GM21390 (cell line): ENCODE results near the gene MSMB.

Source experiments
- ATAC-seq: cut with Tn5 transposase; IDR thresholded peaks from one replicate; pipeline ENCODE4 v1.9.1; 2021; ENCODE audit not compliant: unreplicated experiment

MSMB gene

GRCh38 chr10:46035923-46036849, 9.9 kb downstream of the MSMB start:
- no peak for ATAC-seq

DNA sequence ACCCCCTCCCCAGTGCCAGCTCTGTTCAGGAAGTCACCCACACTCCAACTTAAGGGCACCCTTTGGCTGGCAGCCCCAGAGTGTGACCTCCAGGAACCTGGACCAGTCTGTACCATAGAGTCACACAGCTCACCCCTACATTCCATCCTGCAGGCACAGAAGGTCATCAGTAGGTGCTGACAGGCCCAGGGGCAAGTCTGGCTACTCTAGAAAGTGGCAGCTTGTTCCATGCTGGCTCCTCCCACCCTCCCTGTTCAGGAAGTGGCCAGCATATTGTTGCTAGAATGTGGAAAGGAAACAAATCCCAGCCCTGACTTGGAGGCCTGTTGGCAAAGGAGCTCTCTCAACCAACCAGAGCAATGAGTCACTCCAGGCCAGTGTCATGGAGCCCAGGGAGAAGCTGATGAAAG, 12.5 kb downstream of the MSMB start:
- ATAC-seq, result no peak

GRCh38 chr10:46031648-46032532, 14.2 kb downstream of the MSMB start:
- ATAC-seq, result no peak

GRCh38 chr10:46030091-46030937, 15.8 kb downstream of the MSMB start, which contains the start of gene NCOA4:
TSS of gene NCOA4 (minus strand) at chr10:46030623. CDS start at chr10:46016680, 13,943 bp downstream.
- ATAC-seq, result peak; percentile 98

- no peak for ATAC-seq
Measured at GRCh38 chr10:46029461-46030030, 16.5 kb downstream of the MSMB start.

DNA sequence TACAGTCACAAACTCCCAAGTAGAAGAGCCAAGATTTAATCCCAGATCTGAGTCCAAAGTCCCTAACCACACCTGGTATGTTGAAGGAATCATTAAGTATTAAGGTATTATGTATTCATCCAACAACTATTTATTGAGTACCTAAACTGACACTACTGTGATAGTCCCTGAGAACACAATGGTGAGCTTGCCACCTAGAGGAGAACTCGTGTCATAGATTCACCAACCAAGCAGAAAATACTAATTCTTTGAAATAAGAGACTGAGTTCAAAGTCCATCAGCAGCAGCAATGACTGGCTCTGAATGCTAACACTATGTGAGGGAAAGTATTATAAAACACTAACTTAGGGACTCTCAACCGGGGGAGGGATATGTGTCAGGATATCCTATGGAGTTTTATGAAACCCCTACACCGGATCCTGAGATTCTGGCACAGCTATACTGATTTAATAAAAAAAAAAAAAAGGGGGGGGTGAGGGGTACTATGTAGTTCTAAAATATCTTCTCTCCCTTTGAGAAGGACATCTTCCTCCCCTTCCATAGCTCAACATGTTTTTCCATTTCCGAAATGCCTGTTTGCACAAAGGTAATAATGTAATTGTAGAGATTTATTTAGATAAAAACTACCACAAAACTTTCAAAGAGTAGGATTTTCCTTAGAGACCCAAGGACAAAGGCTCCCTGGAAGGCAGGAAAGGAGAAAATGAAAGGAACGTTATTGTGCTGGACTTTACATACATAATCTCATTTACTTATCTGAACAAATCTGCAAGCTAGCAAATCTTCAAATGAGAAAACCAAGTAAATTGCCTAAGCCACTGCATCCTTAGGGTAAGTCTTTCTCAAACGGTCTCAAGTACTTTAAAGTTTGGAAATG, 17.2 kb downstream of the MSMB start:
- ATAC-seq, result peak; percentile 36

GRCh38 chr10:46026106-46026505, 20.0 kb downstream of the MSMB start:
- ATAC-seq, result no peak

GRCh38 chr10:46025406-46025805, 20.7 kb downstream of the MSMB start:
- no peak for ATAC-seq

GRCh38 chr10:46024948-46025347, 21.1 kb downstream of the MSMB start:
- ATAC-seq, result no peak

DNA sequence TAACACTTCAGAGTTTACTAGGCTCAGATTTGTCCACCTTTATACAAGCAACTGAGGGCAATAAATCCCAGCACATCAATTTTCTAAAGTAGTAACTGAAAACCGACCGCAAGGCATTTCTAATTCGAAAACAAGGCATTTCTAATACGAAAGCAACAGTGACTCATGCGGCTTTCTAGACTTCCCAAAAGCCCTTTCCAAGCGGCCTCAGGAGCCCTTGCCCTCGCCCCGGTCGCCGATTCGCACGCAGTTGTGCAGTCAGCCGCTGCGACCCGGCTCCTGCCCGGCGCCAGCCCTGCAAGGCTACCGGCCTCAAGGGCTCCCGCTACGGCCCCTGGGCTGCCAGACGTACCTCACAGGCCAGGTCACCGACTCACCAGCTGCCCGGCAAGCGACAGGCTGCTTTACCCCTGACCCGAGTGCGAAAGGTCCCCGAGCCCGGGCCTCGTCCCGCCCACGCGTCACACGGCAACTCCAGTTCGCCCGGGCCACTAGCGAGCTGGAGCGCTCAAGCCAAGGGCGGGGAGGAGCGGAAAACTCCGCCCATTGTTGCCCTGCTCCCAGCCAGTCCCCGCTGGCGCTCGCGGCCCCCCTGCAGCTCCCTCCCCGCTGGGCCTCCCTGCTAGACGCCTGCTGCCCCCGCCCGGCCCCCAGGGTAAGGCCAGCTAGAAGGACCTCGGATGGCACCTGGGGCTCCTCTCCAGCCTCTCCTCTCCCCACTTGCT, 22.9 kb downstream of the MSMB start:
- ATAC-seq, result peak; percentile 95

- no peak for ATAC-seq
Measured at GRCh38 chr10:46020344-46020657, 25.8 kb downstream of the MSMB start.

- no peak for ATAC-seq
Measured at GRCh38 chr10:46019569-46020343, 26.3 kb downstream of the MSMB start.

DNA sequence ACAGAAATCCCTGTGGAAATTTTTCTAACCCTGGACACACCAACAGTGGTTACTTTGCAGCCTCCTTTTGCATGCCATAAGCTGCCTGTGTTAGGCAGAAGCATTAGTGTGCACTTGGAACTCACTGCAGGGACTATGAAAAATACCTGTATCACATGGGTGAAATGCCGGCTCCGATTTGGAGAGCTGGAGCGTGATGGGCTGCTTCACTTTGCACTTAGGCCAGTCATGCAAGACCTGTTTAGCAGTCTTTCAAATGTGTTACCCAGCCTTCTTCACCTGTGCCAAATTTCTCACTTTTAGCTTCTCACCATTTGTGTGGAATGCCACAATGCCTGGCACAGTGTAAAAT, 26.9 kb downstream of the MSMB start:
- ATAC-seq, result no peak

DNA sequence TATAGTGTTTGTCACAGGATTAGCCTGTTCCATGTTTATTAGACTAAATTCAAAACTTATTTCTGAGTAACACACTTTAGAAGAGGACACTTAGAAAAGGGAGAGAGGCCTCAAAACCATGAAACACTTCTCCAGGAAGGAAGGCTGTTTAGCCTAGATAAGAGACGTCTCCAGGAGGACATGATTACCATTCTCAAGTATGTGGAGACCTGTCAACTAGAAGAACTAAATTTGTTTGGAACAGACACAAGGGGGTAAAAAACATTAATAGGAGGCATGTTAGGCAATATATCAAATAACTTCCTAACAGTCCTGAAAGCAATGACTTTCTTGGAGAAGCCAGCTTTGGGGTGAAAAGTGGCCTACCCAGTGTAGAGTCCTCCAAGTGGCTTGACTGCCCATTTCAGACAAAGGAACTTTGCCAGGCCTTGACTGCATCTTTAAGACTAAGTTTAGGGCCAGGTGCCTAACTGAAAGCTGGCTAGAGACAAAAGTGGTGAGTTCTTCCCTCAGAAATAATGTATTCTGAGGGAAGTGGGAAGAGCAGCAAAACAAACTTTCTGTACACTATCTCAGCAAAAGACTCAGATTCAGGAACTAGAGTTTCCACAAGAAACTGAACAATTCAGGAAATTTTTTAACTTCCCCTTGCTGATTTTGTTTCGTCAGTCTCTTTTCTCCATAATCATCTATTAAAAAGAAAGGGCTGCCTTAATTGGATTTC, 27.5 kb downstream of the MSMB start:
- no peak for ATAC-seq

DNA sequence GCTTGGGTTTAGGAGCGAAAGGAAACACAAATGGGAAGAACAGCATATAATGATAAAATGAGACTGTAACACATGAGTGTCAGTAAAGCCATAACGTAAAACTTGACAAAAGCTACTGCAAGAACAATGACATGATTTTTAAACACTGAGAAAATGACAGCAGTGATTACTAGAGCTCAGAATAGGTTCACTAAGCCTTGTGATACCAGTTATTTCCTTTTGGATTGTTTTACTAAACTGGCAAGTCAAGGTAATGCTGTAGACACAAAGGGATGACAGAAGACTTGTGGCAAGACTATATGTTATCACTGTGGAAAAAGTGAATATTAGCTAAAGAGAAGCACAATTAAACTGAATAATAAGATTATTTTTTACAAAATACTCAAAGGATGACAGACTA, 28.3 kb downstream of the MSMB start:
- ATAC-seq, result no peak

DNA sequence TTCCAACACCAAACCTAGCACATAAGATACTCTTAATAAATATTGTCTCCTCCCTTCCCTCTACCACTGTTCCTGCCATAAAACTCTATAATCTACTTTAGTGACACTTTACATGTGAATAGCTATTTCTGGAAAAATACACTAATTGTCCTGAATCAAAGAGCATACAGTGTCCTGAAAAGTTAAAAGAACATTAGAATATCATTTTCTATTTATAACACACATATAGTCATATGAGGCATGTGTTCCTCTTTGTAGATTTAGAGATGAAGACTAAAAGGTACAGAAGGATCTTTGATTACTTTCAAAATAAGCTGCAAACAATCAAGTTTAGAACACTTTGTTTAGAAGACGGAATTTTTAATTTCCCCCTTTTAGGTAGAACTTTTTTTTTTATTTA, 29.3 kb downstream of the MSMB start:
- ATAC-seq, result no peak

- ATAC-seq, result no peak
Measured at GRCh38 chr10:46016190-46016589, 29.9 kb downstream of the MSMB start.
